ENCODE results near the gene ALG6.
"Not testable (repeated sequence)": the region's sequence is repeated elsewhere in the genome, so short reads cannot be mapped to it uniquely, and the experiment has no call there.

Gene ALG6

GRCh38 chr1:63350320-63350719, 17.1 kb upstream of the ALG6 start:
- Histone ChIP-seq H3K27ac (no peak overlapping the region), H3K4me3 (no peak overlapping the region), H3K36me3 (no peaks in the 10 kb centered on the region), H4K20me1 (no peaks in the 10 kb centered on the region), H3K27me3 (no peaks in the 10 kb centered on the region), H3K9ac (no peak overlapping the region), H3K4me1 (no peaks in the 10 kb centered on the region), H3K9me3 (replicated peaks in 1 of 11) (no peaks in the 10 kb centered on the region; a peak in 1 of 22 replicates), H3K4me2 (no peak overlapping the region)
- TF ChIP-seq Cebpa-rat (IDR thresholded peaks at IDR 0.05) = no peak

DNA sequence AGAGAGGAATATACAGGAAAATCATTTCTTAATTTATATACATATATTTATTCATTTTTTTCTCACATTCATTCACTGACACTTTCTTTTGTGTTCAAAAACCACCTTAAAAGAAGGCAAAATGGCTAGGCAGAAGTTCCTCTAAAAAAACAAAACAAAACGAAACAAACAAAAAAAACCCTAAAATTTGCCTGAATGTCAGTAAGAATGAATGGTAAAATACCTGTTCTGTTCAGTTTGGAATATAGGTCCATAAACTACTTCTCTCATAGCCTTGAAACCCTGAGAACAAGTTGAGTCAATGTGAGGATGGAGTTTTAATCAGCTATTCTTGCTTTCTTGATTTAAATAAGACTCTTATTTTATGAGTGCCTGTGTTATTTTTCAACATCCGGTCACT, 14.7 kb upstream of the ALG6 start:
- Histone ChIP-seq H3K4me3 (no peak overlapping the region), H4K20me1 (no peaks in the 10 kb centered on the region), H3K27ac (no peak overlapping the region), H3K4me2 (no peak overlapping the region), H3K27me3 (no peaks in the 10 kb centered on the region), H3K36me3 (no peaks in the 10 kb centered on the region), H3K4me1 (no peaks in the 10 kb centered on the region), H3K9ac (no peak overlapping the region), H3K9me3 (replicated peaks in 1 of 11) (no peaks in the 10 kb centered on the region)
- no peak for TF ChIP-seq Cebpa-rat (IDR thresholded peaks at IDR 0.05)

- not testable (repeated sequence) for H4K20me1 ChIP-seq; H3K9me3 ChIP-seq (replicated peaks in 1 of 11); H3K27ac ChIP-seq; H3K4me3 ChIP-seq; H3K4me2 ChIP-seq; H3K9ac ChIP-seq; H3K27me3 ChIP-seq; H3K36me3 ChIP-seq
- peaks cover 0 to 13% (median 10%) of the 10 kb centered on the region in 10 experiments; a peak in 9 of 20 replicates for H3K4me1 ChIP-seq
Measured at GRCh38 chr1:63356234-63356633, 11.2 kb upstream of the ALG6 start.

DNA sequence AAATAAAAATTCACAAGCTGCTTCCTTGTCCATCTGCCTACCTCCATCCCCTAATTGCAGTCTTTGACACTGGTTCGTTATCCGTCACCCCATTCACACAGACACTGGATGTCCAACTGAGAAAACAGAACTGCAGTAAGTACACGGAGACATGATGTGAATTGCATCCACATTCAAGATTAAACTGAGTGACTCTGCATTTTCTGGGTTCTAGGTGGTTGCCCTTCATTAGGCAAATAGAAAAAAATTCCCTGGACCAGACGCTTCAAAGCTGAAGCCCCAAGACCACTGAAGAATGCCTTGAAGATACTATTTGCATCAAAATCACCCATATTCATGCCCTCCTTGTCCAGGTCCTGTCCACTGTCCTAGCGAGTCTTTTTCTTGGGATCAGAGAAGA, 7.9 kb upstream of the ALG6 start:
- H3K9ac ChIP-seq = no peak overlapping the region
- no peaks in the 10 kb centered on the region for H3K9me3 ChIP-seq (replicated peaks in 1 of 11)
- no peak overlapping the region for H3K4me3 ChIP-seq
- peak overlapping the region in 3 of 11 experiments; percentile 4 to 36 (median 34); a peak in 2 of 22 replicates for H3K4me2 ChIP-seq
- no peaks in the 10 kb centered on the region for H3K36me3 ChIP-seq
- no peak overlapping the region for H3K27ac ChIP-seq
- peaks cover 0 to 13% (median 10%) of the 10 kb centered on the region in 10 experiments; a peak in 9 of 20 replicates for H3K4me1 ChIP-seq
- H4K20me1 ChIP-seq = no peaks in the 10 kb centered on the region
- no peaks in the 10 kb centered on the region for H3K27me3 ChIP-seq
- no peak for TF ChIP-seq Cebpa-rat (IDR thresholded peaks at IDR 0.05)

DNA sequence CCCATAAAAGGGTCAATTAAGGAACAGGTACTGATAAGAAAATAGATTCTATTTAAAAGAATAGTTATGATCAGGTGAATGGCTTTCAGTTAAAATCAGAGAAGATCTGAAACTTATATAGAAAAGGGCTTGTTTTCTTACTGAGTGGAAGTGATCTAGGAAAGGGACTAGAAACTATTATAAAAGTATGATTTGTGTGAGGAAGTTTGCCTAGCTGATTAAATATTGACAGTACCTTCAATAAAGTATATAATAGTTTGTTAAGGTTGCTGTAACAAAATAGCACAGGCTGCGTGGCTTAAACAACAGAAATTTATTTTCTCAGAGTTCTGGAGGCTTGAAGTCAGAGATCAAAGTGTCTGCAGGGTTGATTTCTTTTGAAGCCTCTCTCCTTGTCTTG, 5.4 kb upstream of the ALG6 start:
- Histone ChIP-seq H3K36me3 (no peaks in the 10 kb centered on the region), H3K27ac (no peak overlapping the region)

GRCh38 chr1:63362578-63362977, 4.8 kb upstream of the ALG6 start:
- no peaks in the 10 kb centered on the region for H3K36me3 ChIP-seq
- H3K27ac ChIP-seq = no peak overlapping the region
- no peak overlapping the region for H3K4me2 ChIP-seq
- H3K9me3 ChIP-seq (replicated peaks in 1 of 11) = no peaks in the 10 kb centered on the region
- peaks cover 5 to 19% (median 16%) of the 10 kb centered on the region in 10 experiments; a peak in 17 of 20 replicates for H3K4me1 ChIP-seq
- H3K9ac ChIP-seq = no peak overlapping the region
- H4K20me1 ChIP-seq = no peaks in the 10 kb centered on the region
- TF ChIP-seq Cebpa-rat (IDR thresholded peaks at IDR 0.05) = no peak
- H3K27me3 ChIP-seq = no peaks in the 10 kb centered on the region
- no peak overlapping the region for H3K4me3 ChIP-seq

More for the DNA sequence above, 5.4 kb upstream of the ALG6 start:
- no peak overlapping the region for H3K4me2 ChIP-seq
- no peaks in the 10 kb centered on the region for H3K27me3 ChIP-seq
- TF ChIP-seq Cebpa-rat (IDR thresholded peaks at IDR 0.05) = no peak
- no peaks in the 10 kb centered on the region for H3K9me3 ChIP-seq (replicated peaks in 1 of 11)
- H3K9ac ChIP-seq = no peak overlapping the region
- no peak overlapping the region for H3K4me3 ChIP-seq
- no peaks in the 10 kb centered on the region for H4K20me1 ChIP-seq
- peaks cover 4 to 17% (median 14%) of the 10 kb centered on the region in 10 experiments; a peak in 17 of 20 replicates for H3K4me1 ChIP-seq

- H3K36me3 ChIP-seq = no peaks in the 10 kb centered on the region
- no peaks in the 10 kb centered on the region for H3K9me3 ChIP-seq (replicated peaks in 1 of 11)
- no peak overlapping the region for H3K27ac ChIP-seq
- no peaks in the 10 kb centered on the region for H3K27me3 ChIP-seq
- H3K4me1 ChIP-seq = peaks cover 5 to 19% (median 16%) of the 10 kb centered on the region in 10 experiments; a peak in 17 of 20 replicates
- H3K9ac ChIP-seq = no peak overlapping the region
- no peaks in the 10 kb centered on the region for H4K20me1 ChIP-seq
- no peak overlapping the region for H3K4me3 ChIP-seq
- H3K4me2 ChIP-seq = no peak overlapping the region
- no peak for TF ChIP-seq Cebpa-rat (IDR thresholded peaks at IDR 0.05)
Measured at GRCh38 chr1:63363014-63363413, 4.4 kb upstream of the ALG6 start.

- Histone ChIP-seq H3K4me3 (peak overlapping the region; percentile 75 to 90 (median 82)), H3K9me3 (replicated peaks in 1 of 11) (no peaks in the 10 kb centered on the region), H4K20me1 (no peaks in the 10 kb centered on the region), H3K9ac (peak overlapping the region; percentile 84 to 93 (median 90); a peak in 21 of 22 replicates), H3K27ac (peak overlapping the region; percentile 16 to 90 (median 87); a peak in 21 of 22 replicates), H3K4me2 (peak overlapping the region; percentile 72 to 98 (median 85)), H3K27me3 (no peaks in the 10 kb centered on the region), H3K4me1 (peaks cover 13 to 18% (median 15%) of the 10 kb centered on the region in 10 experiments; a peak in 19 of 20 replicates), H3K36me3 (peaks cover 9 to 16% (median 12%) of the 10 kb centered on the region in 11 experiments; a peak in 20 of 22 replicates)
- TF ChIP-seq Cebpa-rat (IDR thresholded peaks at IDR 0.05) = no peak
Measured at GRCh38 chr1:63366908-63367214, 566 bp upstream of the ALG6 start.

DNA sequence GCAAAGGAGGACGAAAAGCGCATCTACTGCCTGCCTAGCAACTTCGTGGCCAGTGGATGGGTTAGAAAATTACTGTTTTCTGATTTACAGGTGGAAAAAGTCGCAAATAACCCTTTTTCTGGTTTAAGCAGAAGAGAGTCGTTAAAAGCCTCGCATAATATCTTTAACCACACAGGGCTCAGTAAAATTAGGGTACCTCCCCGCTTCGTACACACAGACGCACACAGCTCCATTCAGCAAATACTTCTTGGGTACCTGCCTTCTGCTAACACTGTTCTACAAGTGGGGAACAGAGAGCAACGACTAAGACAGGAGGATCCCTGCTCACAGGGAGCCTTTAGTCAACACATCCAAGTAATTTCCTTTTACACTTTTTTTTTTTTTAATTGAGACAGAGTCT, 704 bp downstream of the ALG6 start:
- H3K4me3 ChIP-seq = peak overlapping the region; percentile 75 to 90 (median 82)
- H3K4me1 ChIP-seq = peaks cover 13 to 18% (median 15%) of the 10 kb centered on the region in 10 experiments; a peak in 19 of 20 replicates
- no peaks in the 10 kb centered on the region for H3K27me3 ChIP-seq
- H3K9ac ChIP-seq = peak overlapping the region; percentile 84 to 93 (median 90)
- no peaks in the 10 kb centered on the region for H4K20me1 ChIP-seq
- no peaks in the 10 kb centered on the region for H3K9me3 ChIP-seq (replicated peaks in 1 of 11)
- no peak for TF ChIP-seq Cebpa-rat (IDR thresholded peaks at IDR 0.05)
- peaks cover 15 to 29% (median 21%) of the 10 kb centered on the region in 11 experiments; a peak in 20 of 22 replicates for H3K36me3 ChIP-seq
- peak overlapping the region; percentile 72 to 98 (median 85) for H3K4me2 ChIP-seq
- H3K27ac ChIP-seq = peak overlapping the region; percentile 5 to 90 (median 87); a peak in 21 of 22 replicates

DNA sequence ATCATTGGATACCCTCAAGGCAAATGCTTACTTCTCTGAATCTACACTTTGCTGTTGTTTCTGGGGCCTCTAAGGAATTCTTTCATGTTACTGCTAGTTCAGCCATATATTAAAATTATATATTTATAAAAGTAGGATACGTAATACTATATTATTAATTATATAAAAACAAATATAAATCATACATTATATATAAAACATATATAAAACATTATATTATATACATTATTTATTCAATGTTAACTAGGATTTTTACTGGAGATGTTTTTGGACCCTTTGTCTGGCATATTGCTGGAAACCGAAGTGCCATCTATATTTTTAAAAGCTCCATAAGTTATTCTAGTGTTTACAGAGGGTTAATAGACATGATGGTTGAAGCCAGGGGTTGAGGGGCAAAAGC, 12.2 kb downstream of the ALG6 start:
- H3K4me2 ChIP-seq = peak overlapping the region in 3 of 11 experiments; percentile 33 to 55 (median 43); a peak in 4 of 22 replicates
- H3K4me3 ChIP-seq = no peak overlapping the region
- H3K4me1 ChIP-seq = peaks cover 9 to 20% (median 15%) of the 10 kb centered on the region in 10 experiments; a peak in 15 of 20 replicates
- no peak for TF ChIP-seq Cebpa-rat (IDR thresholded peaks at IDR 0.05)
- no peaks in the 10 kb centered on the region for H3K27me3 ChIP-seq
- H4K20me1 ChIP-seq = no peaks in the 10 kb centered on the region
- H3K9ac ChIP-seq = no peak overlapping the region
- peaks cover 0 to 19% (median 15%) of the 10 kb centered on the region in 11 experiments; a peak in 13 of 22 replicates for H3K9me3 ChIP-seq (replicated peaks in 1 of 11)
- peak overlapping the region in 3 of 11 experiments; percentile 6 to 43 (median 34); a peak in 1 of 22 replicates for H3K27ac ChIP-seq
- peaks cover 10 to 75% (median 42%) of the 10 kb centered on the region in 11 experiments; a peak in 21 of 22 replicates for H3K36me3 ChIP-seq

Measured in BLaER1 treated with 17β-estradiol and CSF1 and Interleukin-3, amounts not matched to agents 10 nM and 100 nM (cell line).